C4-2B (cell line): ENCODE results near the gene HDAC1.

Source experiments
- CTCF ChIP-seq: fragments of 450-650 bp; conservative IDR thresholded peaks from 2 replicates; pipeline ENCODE4 v1.5.1; 2017; ENCODE audit warnings: mild to moderate bottlenecking
- ZFX ChIP-seq: fragments of 450-650 bp; IDR thresholded peaks from 2 replicates; pipeline ENCODE4 v1.6.1; 2017

GRCh38 chr1:32263744-32264143 is 28.1 kb upstream of the HDAC1 start:
- TF ChIP-seq CTCF, result no peak
- no peak for TF ChIP-seq ZFX
